HG03095 (cell line): ENCODE data around the gene LBH.

Source experiments
- ATAC-seq: cut with Tn5 transposase; IDR thresholded peaks from one replicate; pipeline ENCODE4 v1.9.1; 2021; ENCODE audit warnings: moderate library complexity; ENCODE audit not compliant: unreplicated experiment

The LBH gene

GRCh38 chr2:30272286-30272685 is 41.0 kb downstream of the LBH start:
- no peak for ATAC-seq

DNA sequence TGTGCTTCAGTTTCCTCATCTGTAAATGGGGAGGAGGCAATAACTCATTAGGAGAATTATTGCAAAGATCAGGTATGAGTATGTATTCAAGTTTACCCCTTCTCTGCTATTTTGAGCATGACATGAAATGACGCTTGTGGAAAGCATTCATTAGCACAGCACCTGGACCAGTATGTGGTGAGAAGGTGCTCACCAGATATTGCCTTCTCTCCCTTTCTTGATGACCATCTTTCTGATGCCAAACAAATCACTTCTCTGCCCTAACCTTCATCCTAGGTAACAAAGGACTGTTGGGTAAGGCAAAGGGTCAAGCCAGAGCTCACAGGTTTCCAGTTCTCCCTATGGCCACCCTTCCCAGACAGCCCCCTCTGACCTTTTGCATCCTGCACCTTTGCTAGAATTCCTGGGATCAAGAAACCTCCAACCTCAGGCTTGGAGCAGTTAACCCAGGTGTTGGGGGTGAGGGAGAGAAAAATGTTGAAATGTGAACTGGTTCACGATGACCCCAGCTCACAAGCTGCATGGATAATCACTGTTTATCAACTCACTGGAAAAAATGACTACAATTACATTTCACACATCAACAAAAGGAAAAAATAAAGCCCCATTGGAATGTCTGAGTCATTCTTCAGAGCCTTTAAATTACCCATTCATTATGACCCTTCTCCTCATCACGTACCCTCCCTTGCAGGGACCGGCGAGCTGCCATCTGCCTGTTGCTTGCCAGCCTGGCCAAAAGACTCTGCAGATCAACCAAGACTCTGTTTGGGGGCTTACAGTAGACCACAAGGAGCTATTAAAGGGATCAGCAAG is 41.6 kb downstream of the LBH start:
- no peak for ATAC-seq

DNA sequence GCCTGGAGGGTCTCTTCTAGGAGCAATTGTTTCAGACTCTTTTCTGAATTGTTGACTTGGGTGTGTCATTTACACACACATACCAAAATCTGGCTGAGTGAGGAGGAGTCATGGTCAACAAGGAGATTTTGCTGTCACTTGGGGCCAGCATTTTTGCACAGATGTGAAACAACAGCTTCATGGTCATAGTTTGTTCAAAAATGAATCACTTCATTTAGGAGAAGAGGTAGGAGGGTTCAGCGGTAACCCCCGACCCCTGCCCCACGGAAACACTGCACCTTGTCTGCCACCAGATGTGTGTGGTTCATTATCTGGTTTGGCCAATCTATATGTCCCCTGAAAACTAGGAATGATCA is 42.2 kb downstream of the LBH start:
- no peak for ATAC-seq

DNA sequence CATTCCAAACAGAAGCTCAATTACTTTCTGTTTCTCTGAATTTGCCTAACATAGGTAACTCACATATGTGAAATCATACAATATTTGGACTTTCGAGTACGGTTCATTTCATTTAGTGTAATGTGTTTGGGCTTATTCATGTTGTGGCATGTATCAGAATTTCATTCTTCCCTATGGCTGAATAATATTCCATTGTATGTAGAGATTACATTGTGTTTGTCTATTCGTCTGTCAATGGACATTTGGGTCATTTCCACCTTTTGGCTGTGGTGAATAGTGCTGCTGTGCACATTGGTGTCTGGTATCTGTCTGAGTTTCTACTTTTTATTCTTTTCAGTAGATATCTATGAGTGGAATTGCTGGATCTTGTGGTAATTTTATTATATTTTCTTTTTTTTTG is 43.9 kb downstream of the LBH start:
- ATAC-seq, result no peak

DNA sequence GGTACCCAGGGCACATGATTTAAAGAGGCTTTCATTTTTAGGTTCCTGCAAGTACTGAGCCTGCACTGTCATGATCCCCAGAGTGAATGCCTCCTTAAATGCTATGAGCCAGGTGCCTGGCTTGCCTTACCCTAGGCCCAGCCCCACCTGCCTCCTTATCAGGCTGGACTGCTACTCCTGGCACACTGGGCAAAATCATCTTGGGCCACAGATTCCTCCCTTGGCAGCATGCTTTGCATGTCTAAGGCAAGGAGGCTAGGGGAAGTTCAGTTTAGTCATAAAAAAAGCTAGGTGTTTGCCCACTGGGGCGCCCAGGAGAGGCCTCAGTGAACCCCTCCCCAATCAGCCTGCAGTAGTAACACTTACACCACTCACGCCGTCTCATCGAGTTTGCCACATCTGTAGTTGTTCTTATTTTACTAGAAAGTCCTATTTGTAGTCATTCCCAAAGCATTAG is 45.1 kb downstream of the LBH start:
- ATAC-seq, result no peak

GRCh38 chr2:30277582-30277981 is 46.2 kb downstream of the LBH start:
- no peak for ATAC-seq

DNA sequence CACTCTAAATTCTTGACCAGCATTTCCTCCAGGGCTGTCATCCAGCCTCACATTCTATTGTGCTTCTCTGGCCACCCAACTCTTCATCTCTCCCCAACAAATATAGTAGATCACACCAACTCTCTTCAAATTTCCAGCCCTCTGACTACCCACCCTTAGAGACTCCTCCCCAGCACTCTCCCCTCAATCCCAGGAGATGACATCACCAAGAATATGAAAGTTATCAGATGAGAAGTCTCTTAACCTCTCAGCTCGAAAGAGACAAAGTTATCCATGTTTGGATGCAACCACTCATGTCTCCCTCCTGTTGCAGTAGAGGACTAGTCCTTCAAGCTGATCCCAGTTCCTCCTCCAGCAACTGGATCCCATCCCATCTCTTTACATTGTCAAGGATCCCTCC is 47.1 kb downstream of the LBH start:
- ATAC-seq, result no peak

DNA sequence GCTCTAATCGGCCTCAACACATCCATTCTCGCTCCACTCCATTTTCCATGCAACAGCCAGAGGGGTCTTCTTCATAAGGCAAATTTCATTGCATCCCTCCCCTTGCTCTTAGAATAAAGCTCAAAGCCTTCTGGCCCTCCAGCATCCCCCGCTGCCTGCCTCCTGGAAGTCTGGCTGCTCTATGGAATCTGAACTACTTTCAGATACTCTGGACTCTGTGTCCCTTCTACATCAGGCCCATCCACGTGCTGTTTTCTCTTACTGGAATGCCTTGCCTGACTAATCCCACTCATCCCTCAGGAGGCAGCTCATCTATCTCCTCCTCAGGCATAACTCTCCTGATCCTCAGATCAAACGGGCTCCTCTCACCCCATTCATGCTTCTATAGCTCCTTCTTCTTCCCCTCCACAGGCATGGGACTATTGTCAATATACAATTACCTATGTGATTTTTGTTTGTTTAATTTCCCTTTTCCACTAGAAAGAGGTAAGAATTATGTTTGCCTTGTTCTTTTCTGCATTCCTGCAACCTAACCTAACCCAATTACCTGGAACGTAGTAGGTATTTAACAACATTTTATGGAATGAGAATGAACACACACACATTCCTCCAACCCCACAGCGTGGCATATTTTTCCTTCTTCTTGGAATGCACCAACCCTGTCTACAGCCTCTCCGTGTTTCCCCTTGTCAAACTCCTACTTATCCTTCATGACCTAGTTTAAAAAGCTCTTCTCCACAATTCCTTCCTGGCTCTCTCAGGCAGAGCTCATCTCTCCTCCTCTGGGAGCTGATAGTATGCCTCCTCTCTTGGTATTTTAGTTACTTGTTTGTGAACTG is 49.5 kb downstream of the LBH start:
- no peak for ATAC-seq

DNA sequence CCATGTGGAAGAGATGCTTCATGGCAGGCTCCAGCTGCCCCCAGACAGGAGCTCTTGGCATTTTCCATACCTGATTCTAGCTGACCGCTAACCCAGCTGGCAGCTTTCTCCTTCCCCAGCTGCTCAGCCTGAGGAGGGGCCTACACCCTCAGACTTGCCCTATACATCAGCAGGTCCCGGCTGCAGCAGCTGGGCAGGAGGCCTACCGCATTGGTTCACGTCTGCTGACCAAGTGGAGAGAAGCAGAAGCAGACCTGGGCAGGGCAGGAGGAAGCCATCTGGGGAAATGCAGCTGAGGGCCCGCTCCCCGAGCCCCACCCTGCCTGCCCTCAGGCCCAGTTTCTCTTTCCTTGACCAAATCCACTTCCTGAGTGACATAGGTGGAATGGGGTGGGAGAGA is 50.7 kb downstream of the LBH start:
- ATAC-seq, result no peak

GRCh38 chr2:30282721-30283120 is 51.4 kb downstream of the LBH start:
- ATAC-seq, result no peak

DNA sequence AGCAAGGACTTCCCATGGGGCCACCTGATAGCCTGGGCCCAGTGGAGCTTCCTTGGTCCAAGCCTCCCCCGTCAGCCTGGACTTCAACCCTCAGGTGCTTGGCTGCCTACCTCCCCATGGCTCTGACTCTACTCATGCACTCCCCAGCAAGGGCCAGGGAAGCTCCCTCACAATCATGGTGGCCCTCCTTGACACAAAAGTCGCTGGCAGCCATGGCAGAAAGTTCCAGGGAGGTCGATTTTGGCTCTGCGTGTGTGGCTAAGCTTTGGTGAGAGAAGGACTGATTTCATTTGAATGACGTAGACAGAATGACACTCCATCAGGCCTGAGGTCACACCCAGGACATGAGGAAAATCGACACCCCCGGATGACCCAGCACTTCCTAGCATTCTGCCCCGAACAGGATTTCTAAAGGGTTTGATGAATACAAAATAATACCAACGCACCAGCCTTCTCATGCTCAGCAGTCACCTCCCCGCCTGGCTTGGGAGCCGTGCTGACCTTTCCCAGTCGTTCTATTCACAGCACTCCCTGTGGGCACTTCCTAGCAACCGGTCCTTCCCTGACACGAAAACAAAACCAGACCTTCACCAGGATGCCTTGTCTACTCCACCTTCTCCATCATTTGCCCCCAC is 52.7 kb downstream of the LBH start:
- no peak for ATAC-seq

- no peak for ATAC-seq
These were observed 54.4 kb downstream of the LBH start for GRCh38 chr2:30285758-30286157.

GRCh38 chr2:30287190-30287840 is 56.0 kb downstream of the LBH start:
- ATAC-seq, result no peak

GRCh38 chr2:30287857-30288513 is 56.7 kb downstream of the LBH start:
- peak; percentile 65 for ATAC-seq

DNA sequence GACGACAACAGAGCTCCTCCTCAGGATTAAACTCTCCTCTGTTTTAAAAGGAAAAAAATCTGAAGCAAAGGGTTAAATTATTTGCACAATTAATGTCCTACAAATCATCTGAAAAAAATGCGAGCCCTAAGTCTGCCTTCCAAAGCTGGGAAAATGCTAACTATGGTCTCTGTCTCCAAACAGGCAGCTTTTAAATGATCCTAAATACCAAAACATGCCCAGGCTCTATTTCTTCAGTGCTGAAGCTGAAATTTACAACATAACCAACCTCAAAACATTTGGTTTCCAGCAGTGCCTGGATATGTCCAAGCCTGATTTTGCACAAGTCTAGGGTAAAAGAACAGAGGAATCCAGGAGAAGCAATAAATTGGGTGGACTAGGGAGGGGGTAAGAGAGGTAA is 57.2 kb downstream of the LBH start:
- ATAC-seq, result no peak

DNA sequence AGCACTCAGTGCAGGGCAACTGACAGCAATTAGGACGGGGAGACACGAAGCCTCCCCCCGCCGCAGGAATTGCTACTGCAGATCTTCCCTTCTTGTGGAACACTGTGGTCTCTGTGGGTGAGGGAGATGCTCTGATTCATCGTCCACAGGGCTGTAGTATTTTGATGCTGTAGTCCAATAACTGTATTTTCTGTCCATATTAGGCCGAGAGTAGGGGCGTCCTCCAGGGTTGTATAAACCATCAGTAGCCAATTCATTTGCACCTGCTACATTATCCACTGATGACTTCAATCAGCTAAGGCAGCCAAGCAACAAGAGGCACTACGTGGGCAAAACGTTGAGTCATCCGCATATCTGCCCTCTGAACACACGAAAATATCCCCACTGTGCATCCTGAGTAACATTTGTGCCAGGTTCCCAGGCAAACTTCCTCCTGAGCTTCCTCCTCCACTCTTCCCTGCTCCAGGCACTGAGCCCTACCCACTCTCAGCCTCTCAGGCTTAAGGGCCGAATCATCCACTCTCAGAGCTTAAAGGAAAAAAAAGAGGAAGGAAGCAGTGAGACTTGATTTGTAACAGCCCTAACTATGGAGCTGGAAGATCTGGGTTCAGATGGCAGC is 62.1 kb downstream of the LBH start:
- ATAC-seq, result no peak

DNA sequence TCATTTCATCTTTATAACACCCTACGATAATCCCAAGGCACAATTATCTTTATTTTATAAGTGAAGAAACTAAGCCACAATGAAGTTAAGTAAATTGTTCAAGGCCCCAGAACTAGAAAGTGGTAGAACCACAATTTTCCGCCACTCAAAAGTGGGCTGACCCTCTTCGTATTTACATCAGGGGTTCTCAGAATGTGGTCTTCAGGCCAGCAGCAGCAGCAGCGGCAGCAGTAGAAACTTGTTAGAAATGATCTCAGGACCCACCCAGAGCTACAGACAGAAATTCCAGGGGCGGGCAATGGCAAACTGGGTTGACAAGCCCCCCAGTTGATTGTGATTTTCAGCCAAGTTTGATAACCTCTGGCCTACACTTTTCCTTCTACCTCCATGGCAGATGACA is 62.8 kb downstream of the LBH start:
- no peak for ATAC-seq

GRCh38 chr2:30296496-30296895 is 65.2 kb downstream of the LBH start:
- ATAC-seq, result no peak

DNA sequence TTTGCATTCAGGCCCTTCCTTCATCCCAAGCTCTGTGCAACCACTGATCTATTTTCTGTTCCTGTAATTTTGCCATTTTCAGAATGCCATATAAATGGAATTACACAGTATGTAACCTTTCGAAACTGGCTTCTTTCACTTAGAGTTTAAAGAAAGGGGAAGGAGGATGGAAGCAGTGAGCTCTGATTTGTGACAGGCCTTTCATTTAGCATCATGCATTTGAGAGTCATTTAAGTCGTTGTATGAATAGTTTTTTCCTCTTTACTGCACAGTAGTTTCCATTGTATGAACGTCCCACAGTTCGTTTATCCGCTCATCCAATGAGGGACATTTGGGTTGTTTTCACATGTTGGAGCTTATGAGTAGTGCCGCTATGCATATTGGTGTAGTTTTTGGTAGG is 67.0 kb downstream of the LBH start:
- ATAC-seq, result no peak

DNA sequence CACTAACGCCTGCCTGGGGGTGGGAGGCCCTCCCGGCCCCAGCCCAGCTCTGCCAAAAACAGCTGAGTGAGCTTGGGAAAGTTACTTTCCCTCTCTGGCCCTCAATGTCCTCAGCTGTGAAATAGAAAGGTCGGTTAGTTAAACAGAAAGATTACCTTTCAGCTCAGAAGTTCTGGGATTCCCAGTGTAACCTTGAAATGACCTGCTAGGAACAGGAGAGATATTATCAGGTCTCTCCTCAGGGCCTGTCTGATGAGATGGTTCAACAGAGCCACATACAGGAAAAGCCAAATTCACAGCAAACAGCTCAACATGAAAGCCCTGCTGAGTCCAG is 68.8 kb downstream of the LBH start:
- ATAC-seq, result no peak
